GM19397 (cell line): Measurements from ENCODE around the gene PSMD1.

Experiments used
- ATAC-seq: cut with Tn5 transposase; IDR thresholded peaks from one replicate; pipeline ENCODE4 v1.9.1; 2021; ENCODE audit warnings: mild to moderate bottlenecking, moderate library complexity; ENCODE audit not compliant: unreplicated experiment

Gene PSMD1

DNA sequence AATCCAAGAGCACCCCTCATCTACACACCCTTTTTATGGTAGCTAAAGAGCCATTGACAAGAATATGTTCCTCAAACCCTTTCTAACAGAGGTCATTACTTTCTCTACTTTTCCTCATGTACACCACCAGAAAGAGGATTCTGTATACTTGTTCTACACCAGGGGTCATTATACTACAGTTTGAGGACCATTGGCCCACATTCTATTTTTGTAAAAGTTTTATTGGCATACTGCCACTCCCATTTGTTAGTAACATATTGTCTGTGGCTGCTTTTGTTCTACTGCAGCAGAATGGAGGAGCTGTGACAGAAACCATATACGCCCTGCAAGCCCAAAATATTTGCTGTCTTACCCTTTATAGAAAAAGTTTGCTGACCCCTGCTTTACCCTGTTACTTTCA is 53.9 kb downstream of the PSMD1 start:
- ATAC-seq, result no peak

DNA sequence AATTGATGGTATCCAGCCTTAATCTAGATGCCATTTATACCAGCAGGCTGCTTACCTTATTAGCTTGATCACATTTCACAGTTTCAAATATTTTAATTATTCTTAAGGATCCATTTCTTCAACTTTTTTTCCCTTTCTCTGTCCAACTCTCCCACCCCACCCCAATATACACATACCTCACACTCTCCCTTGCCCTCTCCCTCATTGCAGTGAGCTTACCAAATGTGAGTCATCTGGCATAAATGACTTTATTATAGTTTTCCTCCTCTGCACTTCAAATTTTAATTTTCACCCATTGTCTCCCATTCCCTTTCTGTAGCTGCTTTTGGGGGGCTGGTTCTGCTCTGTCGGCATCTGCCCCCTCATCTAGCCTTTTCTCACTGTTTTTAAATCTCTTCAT is 55.3 kb downstream of the PSMD1 start:
- ATAC-seq, result no peak

DNA sequence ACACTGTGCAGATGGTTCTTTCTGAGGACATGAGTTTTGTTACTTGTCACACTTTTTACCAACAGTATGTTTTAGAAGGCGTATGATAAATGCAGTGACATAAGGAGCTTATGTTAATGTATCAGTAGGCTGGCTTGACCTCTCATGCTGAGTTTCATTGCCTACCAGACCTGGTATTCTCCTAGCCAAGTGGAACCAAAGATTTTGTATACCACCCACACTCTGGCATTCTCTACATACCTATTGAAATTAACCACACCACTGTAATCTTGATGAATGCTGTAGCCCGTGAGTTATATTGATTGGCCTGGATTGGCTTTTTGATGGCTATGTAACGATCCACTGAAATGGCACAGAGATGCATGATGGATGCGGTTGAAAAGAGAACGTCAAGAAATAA is 56.8 kb downstream of the PSMD1 start:
- ATAC-seq, result no peak

DNA sequence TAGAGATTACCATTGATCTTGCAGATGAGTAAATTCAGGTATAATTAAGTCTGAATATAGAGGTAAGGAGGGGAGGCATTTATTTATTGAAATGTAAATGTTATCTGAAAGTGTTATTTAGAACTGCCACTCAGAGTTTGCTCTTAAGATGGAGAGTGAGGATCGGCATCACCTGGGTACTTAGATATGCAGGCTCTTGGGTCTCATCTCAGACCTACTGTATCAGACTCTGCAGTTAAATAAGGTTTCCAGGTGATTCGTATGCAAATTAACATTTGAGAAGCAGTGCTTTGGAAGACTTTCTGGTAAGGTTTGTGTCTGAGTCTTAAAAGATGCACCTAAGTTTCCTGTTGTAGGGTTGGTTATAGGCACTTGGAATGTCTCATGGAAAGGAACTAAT is 59.0 kb downstream of the PSMD1 start:
- no peak for ATAC-seq

DNA sequence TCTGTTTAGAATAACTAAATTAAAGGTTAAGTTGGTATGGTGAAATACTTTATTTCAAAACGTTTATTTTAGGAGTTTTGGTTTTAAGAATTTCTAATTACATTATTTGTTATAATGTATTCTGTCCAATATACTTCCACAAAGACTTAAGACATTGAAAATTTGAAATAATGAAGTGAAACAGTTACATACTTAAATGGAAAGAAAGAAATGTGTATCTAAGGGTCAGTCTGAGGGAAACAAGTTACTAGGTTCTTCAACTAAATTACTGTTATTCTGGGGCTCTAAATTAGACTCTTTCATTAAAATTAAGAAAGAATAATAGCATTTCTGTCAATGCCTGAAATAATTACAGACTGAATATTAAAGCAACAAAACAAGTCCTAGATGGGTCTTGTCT is 60.5 kb downstream of the PSMD1 start:
- ATAC-seq, result no peak

DNA sequence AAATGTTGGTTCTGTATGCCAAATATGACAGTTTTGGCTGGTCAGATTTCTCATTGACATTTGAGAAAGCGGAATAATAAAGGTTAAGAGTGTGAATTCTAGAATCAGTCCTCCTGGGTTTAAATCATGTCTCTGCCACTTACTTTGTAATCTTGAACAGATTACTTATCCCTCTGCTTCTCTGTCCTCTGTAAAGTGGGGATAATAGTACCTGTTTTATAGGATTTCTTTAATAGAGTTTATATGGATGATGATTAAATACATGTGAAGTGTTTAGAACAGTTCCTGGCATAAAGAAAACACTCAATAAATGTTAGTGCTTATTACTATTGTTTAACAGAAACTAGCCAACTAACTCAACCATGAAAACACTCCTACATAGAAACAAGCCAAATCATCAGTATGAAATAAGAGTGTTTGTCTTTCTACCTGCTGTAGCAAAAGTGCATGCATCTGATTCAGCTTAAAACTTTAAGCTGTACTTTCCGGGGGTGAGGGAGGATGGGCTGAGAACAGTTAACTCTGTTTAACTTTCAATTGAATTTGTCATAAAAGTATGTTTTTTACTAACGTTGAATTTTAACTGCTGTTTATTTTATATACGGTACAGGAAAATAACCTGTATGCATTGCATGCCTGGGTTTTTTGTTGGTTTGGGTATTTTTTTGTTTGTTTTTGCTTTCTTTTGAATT is 61.4 kb downstream of the PSMD1 start:
- no peak for ATAC-seq

DNA sequence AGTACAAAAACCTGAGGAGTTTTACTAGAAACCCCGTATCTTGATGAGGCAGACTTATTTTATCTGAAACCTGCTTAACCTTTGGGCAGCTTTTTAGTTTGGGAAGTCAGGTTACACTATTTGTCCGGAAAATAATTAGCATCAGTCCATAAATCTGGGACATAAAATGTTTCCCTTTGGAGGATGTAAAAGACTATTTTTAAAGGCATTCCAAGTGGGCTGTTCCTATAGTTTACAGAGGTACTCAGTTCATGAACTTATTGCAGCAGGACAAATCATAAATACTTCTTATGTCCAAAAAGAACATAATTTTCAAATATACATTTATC is 61.9 kb downstream of the PSMD1 start:
- ATAC-seq, result no peak

DNA sequence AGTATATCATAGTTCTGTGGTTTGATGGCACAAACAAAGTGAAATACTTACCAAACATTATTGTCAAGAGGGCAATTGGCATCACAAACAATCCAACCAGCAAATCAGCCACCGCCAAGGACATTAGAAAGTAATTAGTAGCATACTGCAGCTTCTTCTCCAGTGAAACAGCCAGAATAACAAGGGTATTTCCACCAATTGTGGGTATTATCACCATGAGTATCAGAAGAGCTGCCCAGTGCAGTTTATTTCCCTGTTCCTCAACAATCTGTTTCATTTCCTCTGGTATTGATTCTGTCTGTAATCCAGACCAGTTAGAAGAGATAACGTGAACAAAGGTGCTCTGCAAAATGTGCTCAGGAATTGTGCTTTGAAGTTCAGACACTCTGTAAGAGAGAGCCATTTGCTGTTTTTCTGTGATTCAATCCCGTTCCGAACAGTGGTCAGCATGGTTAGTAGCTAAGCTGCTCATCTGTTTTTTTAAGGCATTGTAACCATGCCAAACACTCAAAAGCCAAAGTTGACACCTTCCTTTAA is 66.8 kb downstream of the PSMD1 start:
- no peak for ATAC-seq

DNA sequence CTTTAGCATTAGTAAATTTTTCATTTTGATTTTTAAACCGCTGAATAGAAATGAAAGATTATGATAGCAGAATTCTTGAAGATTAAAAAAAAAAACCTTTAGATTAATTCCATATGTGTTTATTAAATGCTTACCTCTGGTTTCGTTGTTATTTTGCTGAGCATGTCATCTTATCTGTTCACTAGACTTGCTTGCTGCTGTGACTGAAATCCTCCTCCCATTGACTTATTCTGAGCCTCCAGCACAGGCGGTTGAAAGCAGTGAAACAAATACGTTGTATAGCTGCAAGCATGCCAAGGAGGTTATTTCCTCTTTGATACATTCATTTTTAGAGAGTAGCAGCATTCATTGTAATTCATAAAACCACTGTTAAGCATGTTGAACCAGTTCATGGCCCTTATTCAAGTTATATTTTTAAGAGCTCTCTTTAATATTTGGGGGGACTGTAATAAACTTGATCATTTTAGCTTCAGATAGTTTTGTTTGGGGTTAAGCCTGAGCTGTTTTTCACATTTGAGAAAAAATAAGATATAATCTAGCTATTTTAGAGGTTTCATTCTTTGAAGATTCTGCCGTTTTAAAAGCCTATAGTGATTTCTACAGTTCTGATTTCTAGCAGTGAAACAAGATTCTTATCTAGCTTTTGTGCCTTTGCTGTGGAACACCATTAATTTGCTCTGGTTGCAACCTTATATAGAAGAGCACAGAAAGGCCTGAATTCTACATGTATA is 68.3 kb downstream of the PSMD1 start, which contains the start of gene HTR2B:
Gene HTR2B, minus strand, starts transcription at position 205 of the 731 bp plus-strand sequence. CDS start 1,278 bp downstream, outside the sequence.
- no peak for ATAC-seq

DNA sequence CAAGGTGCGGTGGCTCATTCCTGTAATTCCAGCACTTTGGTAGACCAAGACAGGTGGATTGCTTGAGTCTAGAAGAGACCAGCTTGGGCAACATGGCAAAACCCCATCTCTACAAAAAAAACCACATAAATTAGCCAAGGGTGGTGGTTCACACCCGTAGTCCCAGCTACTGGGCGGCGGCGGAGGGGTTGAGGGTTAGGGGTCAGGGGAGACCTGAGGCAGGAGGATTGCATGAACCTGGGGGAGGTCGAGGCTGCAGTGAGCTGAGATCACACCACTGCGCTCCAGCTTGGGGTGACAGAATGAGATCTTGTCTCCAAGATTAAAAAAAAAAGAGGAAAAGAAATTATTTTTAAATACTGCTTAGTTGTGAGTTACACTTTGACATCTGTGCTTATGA is 69.5 kb downstream of the PSMD1 start:
- no peak for ATAC-seq

DNA sequence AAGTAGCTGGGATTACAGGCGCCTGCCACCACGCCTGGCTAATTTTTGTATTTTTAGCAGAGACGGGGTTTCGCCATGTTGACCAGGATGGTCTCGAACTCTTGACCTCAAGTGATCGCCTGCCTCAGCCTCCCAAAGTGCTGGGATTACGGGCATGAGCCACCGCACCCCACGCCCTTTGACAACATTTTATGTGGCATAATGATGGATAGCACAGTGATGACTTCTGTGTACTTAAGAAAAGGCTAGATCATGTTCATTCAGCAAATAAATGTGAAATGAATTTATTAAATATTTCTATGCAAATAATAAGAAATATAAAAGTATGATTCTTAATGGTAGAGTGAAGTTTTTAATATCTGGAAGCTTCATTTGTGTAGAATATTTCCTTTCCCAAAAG is 70.8 kb downstream of the PSMD1 start:
- ATAC-seq, result no peak

DNA sequence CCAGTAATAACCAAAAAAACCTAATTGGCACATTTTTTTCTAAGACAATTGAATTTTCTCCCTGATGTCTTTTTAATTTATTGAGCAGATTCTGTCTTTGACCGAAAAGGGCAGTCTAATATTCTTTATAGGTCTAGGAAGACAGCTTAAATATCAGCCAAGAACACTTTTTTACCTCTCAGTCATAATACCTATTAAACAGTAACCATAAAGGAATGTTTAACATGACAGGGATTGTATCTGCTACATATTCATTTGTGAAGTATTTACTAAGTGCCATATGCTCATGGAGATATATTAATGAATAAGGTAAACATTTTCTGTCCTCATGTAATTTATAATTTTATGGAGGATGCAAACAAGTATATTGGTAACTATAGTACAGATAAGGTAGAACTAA is 71.3 kb downstream of the PSMD1 start:
- ATAC-seq, result no peak

DNA sequence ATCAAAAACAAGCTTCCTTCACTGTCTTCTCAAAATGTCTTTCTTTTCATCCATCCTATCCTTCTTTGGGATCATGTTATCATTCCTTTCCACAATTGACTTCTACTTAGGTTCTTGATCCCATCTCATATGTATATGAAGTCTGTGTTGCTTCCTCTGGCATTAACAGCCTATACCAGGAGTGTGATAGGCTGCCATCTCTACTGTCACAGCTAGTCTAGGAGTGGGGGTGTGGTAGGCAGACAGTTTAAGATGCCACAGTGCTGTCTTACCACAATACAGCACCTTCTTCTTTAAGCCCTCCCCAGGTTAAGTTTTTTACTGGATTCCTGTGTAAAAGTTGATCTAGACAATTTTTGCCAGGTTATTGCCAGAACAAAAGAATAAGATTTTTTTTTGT is 71.9 kb downstream of the PSMD1 start:
- ATAC-seq, result no peak

DNA sequence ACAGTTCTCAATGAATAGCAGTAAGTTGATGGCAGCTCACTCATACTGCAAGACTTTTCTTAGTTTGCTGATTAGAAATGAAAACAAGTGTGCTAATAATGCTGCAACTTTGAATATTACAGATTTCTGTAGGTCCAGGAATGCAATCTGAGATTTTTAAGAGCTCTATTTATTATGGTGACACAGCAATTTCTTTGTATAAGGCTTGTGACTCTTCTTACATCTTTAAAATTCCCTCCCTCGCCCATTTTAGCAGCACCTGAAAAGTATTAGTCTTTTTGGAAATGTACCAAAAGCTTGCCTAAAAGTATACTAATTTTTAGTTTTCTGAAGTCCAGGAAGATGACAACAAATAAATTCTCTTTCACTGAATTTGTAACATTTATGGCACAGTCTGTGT is 72.5 kb downstream of the PSMD1 start:
- ATAC-seq, result no peak

DNA sequence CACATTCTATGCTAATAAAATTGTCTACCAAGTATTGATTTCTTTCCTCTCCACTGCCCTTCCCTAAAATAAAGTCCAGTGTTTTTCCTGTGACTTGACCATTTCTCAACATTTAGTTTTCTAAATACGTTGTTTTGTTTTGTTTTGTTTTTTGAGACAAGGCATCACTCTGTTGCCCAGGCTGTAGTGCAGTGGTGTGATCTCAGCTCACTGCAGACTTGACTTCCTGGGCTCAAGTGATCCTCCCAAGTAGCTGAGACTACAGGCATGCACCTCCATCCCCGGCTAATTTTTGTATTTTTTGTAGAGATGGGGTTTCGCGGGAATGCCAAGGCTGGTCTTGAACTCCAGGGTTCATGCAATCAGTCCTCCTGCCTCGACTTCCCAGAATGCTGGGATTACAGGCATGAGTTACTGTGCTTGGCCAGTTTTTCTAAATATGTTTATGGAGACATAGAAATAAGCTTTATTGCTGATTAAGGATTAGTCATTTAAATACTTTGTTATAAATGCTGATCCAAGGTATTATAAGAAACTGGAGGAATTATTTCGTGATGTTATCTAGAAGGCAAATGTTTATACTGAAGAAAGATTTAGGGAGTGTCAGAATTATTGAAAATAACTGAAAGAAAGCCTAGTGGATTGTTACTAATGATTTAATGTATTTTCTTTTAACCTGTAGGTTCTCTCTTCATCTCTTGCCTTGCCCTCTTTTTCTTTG is 73.8 kb downstream of the PSMD1 start:
- no peak for ATAC-seq

DNA sequence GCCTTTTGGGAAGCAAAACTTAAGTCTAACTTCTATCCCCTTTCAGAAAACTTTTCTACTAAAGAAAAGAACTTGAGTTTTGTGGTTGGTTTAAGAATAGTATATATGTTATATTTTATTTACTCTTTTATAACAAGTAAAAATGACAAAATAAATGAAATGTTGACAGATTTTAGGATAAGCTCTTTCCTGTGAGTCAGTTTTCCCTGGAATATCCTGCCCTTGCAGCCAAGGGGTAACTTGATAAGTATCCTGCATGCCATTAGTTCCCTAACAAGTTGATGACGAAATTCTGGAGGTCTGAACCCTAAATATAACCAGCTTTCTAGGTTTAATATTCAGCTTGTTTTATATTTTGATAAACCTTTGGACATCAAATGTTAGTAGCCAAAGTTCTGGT is 75.5 kb downstream of the PSMD1 start:
- no peak for ATAC-seq

DNA sequence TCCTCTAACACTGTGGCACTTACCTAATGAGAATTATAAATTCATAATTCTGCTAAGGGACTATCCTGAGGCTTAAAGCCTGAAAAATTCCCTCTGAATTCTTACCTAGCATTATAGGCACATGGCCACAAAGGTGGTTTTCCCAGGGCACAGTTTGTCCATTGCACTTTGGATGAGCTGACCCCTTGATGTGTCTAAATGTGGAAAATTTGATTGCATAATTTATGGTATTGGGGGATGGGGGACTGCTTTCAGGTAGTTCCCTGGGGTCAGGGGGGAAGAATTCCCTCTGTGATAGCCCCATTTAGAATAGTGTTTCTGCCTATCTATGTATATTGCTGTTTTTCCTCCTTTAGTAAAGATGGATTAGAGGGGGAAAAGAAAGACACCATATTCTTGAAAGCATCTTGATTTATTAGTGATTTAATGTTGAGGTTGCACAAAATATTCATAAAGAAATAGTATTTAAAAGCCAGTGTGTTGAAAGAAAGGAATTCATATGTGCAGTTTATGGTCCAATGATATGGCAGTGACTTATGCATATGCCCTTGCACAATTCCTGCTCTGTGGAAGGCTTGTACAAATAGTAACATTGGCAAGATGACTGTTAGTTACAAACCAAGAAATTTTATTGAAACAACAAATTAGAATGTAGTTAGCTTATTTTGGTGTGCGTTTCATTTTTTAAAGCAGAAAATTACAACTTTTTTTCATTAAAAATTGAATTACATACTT is 76.9 kb downstream of the PSMD1 start:
- no peak for ATAC-seq

DNA sequence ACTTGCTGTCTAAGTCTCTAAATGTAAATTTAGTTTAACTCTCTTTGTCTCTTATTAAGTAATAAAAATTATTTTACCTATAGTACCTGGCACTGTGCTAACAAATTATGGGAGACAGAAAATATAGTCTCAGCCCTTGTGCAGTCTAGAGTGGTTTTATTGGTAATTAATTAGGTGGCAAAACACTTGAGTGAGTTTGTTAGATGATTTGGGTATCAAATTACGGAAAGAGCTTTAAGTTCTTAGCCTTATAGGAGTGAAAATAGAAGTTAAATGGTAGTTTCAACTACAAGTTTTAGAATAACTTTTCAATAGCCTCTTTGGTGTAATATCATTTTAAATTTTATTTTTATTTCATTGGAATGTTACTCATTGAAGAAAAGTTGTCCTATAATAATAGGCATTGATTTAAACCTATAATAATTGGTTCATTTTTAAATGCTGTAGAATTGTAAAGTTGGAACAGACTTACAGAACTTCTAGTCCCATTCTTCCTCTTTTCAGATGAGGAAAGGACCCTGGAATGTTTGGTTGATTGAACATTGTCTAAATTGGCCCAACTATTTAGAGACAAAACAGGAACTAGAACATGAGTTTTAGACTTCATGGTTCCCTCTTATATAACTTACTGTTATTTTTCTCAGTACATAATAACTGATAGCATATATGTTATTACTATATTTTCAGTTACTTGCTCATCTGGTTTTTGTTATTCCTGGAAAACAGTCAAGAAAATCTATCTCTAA is 78.4 kb downstream of the PSMD1 start:
- no peak for ATAC-seq

DNA sequence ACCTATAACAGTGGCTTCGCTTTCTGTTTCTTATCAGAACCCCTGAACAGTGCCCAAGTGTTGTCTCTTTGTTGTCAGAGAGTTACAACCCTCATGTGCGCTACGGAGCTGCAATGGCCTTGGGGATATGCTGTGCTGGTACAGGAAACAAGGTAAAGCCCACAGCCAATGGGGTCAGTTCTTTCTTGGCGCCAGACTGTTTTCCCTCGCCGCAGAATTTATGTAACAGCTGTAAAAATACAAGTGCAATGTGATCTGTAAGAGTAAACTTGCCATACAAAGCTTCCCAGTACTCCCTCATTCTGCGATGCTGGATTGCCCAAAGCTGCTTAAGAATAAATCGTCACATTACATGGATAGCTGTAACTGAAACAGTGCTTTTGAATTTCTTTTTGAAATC is 82.0 kb downstream of the PSMD1 start:
- ATAC-seq, result no peak

DNA sequence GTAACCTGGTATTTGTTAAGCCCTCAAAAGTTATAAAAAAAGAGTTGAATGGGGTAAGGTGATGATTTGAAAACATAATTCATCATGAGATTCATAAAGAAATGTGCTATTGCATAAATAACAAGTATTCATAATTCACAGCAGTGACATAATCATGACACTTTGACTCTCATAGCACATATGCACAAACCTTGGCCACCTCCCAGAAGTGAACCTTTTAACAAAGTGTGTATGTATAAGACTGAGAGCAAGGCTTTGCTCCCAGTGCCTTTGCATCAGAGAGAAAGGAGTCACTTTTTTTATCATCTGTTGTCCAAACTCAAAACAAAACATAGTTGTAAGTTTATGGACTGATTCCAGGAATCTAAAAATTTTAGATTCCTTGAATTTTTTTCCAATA is 83.1 kb downstream of the PSMD1 start:
- ATAC-seq, result no peak
